Mesendoderm (in vitro differentiated cells): Measurements from ENCODE around the gene PYGM. TPM values are rescaled to one million over a fixed set of nuclear protein-coding genes. Genes with fewer than 3 reads are reported as not detected.
A peak's percentile ranks its signal among the peaks of the same experiment; 100 is the strongest.

Experiments used
- DNase-seq: peaks from one replicate; pipeline ENCODE4 v3.0.0; 2013
- H2AK5ac ChIP-seq: 2 replicates; pipeline ENCODE4 v1.6.1; 2013; ENCODE audit warnings: low read length, inconsistent platforms
- H2BK120ac ChIP-seq: 2 replicates; pipeline ENCODE4 v1.6.1; 2013; ENCODE audit warnings: low read depth, mild to moderate bottlenecking, low read length, moderate library complexity, mixed read lengths
- H2BK15ac ChIP-seq: replicated peaks from 2 replicates; pipeline ENCODE4 v1.6.1; 2013; ENCODE audit warnings: low read depth, mild to moderate bottlenecking, moderate library complexity
- H2BK5ac ChIP-seq: 2 replicates; pipeline ENCODE4 v1.6.1; 2013; ENCODE audit warnings: low read length, inconsistent platforms
- H3K18ac ChIP-seq: 2 replicates; pipeline ENCODE4 v1.6.1; 2013; ENCODE audit warnings: mild to moderate bottlenecking, low read length, mixed read lengths
- H3K23ac ChIP-seq: one replicate; pipeline ENCODE4 v1.6.1; 2013; ENCODE audit warnings: low read length
- H3K27ac ChIP-seq: 2 replicates; pipeline ENCODE4 v1.5.1; 2013; ENCODE audit warnings: low read depth, mild to moderate bottlenecking, inconsistent platforms, low read length, moderate library complexity
- H3K27me3 ChIP-seq: 2 replicates; pipeline ENCODE4 v1.6.1; 2013; ENCODE audit warnings: low read length, control low read depth, mild to moderate bottlenecking, inconsistent platforms; ENCODE audit not compliant: insufficient read depth, poor library complexity
- H3K36me3 ChIP-seq: 2 replicates; pipeline ENCODE4 v1.6.1; 2013; ENCODE audit warnings: low read length, inconsistent platforms; ENCODE audit not compliant: control insufficient read depth, insufficient read depth
- H3K4ac ChIP-seq: one replicate; pipeline ENCODE4 v1.6.1; 2013; ENCODE audit warnings: low read depth, mild to moderate bottlenecking, low read length, moderate library complexity
- H3K4me1 ChIP-seq: 2 replicates; pipeline ENCODE4 v1.6.1; 2013; ENCODE audit warnings: low read depth, low read length, inconsistent platforms; ENCODE audit not compliant: control insufficient read depth
- H3K4me2 ChIP-seq: 2 replicates; pipeline ENCODE4 v1.6.1; 2013; ENCODE audit warnings: low read length
- H3K4me3 ChIP-seq: 2 replicates; pipeline ENCODE4 v1.5.1; 2013; ENCODE audit warnings: mild to moderate bottlenecking, low read length
- H3K56ac ChIP-seq: one replicate; pipeline ENCODE4 v1.6.1; 2013; ENCODE audit warnings: low read length
- H3K79me1 ChIP-seq: 2 replicates; pipeline ENCODE4 v1.6.1; 2013; ENCODE audit warnings: low read length, inconsistent platforms
- H3K79me2 ChIP-seq: 2 replicates; pipeline ENCODE4 v1.6.1; 2013; ENCODE audit warnings: mild to moderate bottlenecking, low read length; ENCODE audit not compliant: control insufficient read depth, insufficient read depth
- H3K9ac ChIP-seq: 2 replicates; pipeline ENCODE4 v1.6.1; 2013; ENCODE audit warnings: low read length, inconsistent platforms
- H4K5ac ChIP-seq: one replicate; pipeline ENCODE4 v1.6.1; 2013; ENCODE audit warnings: low read length
- H4K8ac ChIP-seq: one replicate; pipeline ENCODE4 v1.6.1; 2013; ENCODE audit warnings: low read depth, mild to moderate bottlenecking, control low read depth, low read length, moderate library complexity
- WGBS: extraction: QIAGEN DNeasy Blood & Tissue Kit; methylation state at CpG from one replicate; pipeline ENCODE4 v1.1.7; 2013; ENCODE audit warnings: low lambda C conversion rate, missing lambda C conversion rate; ENCODE audit not compliant: insufficient coverage; ENCODE audit errors: extremely low coverage; 5-methylcytosine and 5-hydroxymethylcytosine counted together
- polyA plus RNA-seq, 2 experiments: library from polyadenylated mRNA; stranded (reverse); fragments of 200-250 nt; gene quantifications; one replicate each; pipeline ENCODE4 v1.2.3, GENCODE V29; 2013

The PYGM gene
- 0.62 TPM for polyA plus RNA-seq (2013, experiment 1 of 2)
- polyA plus RNA-seq (2013, experiment 2 of 2), result 0.69 TPM

- Histone ChIP-seq H2AK5ac (no peak within 1 kb of the TSS), H2BK120ac (no peak within 1 kb of the TSS), H3K9ac (peak within 1 kb of the TSS; percentile 29), H4K5ac (no peak within 1 kb of the TSS), H3K23ac (no peak within 1 kb of the TSS), H4K8ac (no peak within 1 kb of the TSS), H3K79me2 (no peaks in the 10 kb centered on the region), H2BK15ac (no peak within 1 kb of the TSS), H3K4me3 (no peak within 1 kb of the TSS), H3K4ac (no peak within 1 kb of the TSS), H2BK5ac (no peak within 1 kb of the TSS), H3K4me1 (peaks cover 4% of the 10 kb centered on the region), H3K36me3 (peaks cover 14% of the 10 kb centered on the region), H3K18ac (no peak within 1 kb of the TSS), H3K56ac (peak within 1 kb of the TSS; percentile 49), H3K79me1 (no peaks in the 10 kb centered on the region), H3K27ac (no peak within 1 kb of the TSS), H3K27me3 (no peaks in the 10 kb centered on the region), H3K4me2 (no peak within 1 kb of the TSS)
- peak; percentile 90 for DNase-seq
- WGBS, result no CpG with 5 or more reads among the region's 24 CpGs
These were observed at the start of gene PYGM for GRCh38 chr11:64759722-64760719. TSS of gene PYGM (minus strand) at chr11:64759974. CDS start at chr11:64759898, 76 bp downstream.

GRCh38 chr11:64805481-64805880 lies 45.7 kb upstream of the PYGM start:
- Histone ChIP-seq H3K27ac (no peak overlapping the region), H4K8ac (no peak overlapping the region), H3K79me1 (peaks cover 5% of the 10 kb centered on the region), H2AK5ac (no peak overlapping the region), H3K9ac (no peak overlapping the region), H3K18ac (no peak overlapping the region), H3K4me1 (peaks cover 3% of the 10 kb centered on the region), H3K23ac (no peak overlapping the region), H4K5ac (no peak overlapping the region), H2BK15ac (no peak overlapping the region), H2BK120ac (no peak overlapping the region), H3K4me3 (no peak overlapping the region), H3K4me2 (no peak overlapping the region), H3K79me2 (peaks cover 3% of the 10 kb centered on the region), H3K56ac (no peak overlapping the region), H3K36me3 (peaks cover 4% of the 10 kb centered on the region), H3K27me3 (no peaks in the 10 kb centered on the region), H3K4ac (no peak overlapping the region), H2BK5ac (no peak overlapping the region)
- no peak for DNase-seq
- WGBS, result no CpG with 5 or more reads among the region's 9 CpGs

- Histone ChIP-seq H4K5ac (no peak overlapping the region), H3K79me1 (peaks cover 5% of the 10 kb centered on the region), H2AK5ac (no peak overlapping the region), H3K56ac (peak overlapping the region; percentile 22), H3K4me3 (no peak overlapping the region), H3K27me3 (no peaks in the 10 kb centered on the region), H3K4ac (no peak overlapping the region), H2BK5ac (no peak overlapping the region), H3K9ac (peak overlapping the region; percentile 46), H4K8ac (no peak overlapping the region), H2BK15ac (no peak overlapping the region), H3K4me2 (no peak overlapping the region), H3K23ac (no peak overlapping the region), H3K4me1 (peaks cover 3% of the 10 kb centered on the region), H3K27ac (no peak overlapping the region), H3K18ac (no peak overlapping the region), H3K79me2 (peaks cover 3% of the 10 kb centered on the region), H2BK120ac (no peak overlapping the region), H3K36me3 (peaks cover 4% of the 10 kb centered on the region)
- peak; percentile 44 for DNase-seq
- WGBS, result no CpG with 5 or more reads among the region's 41 CpGs
These were observed 44.8 kb upstream of the PYGM start for GRCh38 chr11:64804346-64805210.

- Histone ChIP-seq H3K4ac (no peak overlapping the region), H3K79me1 (peaks cover 2% of the 10 kb centered on the region), H3K36me3 (peaks cover 4% of the 10 kb centered on the region), H4K8ac (no peak overlapping the region), H3K27ac (peak overlapping the region; percentile 18), H3K18ac (no peak overlapping the region), H4K5ac (no peak overlapping the region), H2BK15ac (no peak overlapping the region), H2BK5ac (no peak overlapping the region), H3K4me3 (no peak overlapping the region), H3K4me2 (peak overlapping the region; percentile 34), H2AK5ac (no peak overlapping the region), H3K56ac (peak overlapping the region; percentile 59), H3K27me3 (no peaks in the 10 kb centered on the region), H3K9ac (peak overlapping the region; percentile 46), H3K23ac (no peak overlapping the region), H2BK120ac (no peak overlapping the region), H3K79me2 (no peaks in the 10 kb centered on the region), H3K4me1 (no peaks in the 10 kb centered on the region)
- WGBS, result no CpG with 5 or more reads among the region's 15 CpGs
- DNase-seq, result peak; percentile 82
These were observed 44.1 kb upstream of the PYGM start for GRCh38 chr11:64803846-64804345.

- H3K9ac ChIP-seq, result peak within 1 kb of the TSS; percentile 71
- no peaks in the 10 kb centered on the region for H3K79me2 ChIP-seq
- no peak within 1 kb of the TSS for H2AK5ac ChIP-seq
- peaks cover 4% of the 10 kb centered on the region for H3K36me3 ChIP-seq
- no peak within 1 kb of the TSS for H4K8ac ChIP-seq
- peak; percentile 95 for DNase-seq
- H3K4me2 ChIP-seq, result peak within 1 kb of the TSS; percentile 67
- H3K18ac ChIP-seq, result no peak within 1 kb of the TSS
- H3K56ac ChIP-seq, result peak within 1 kb of the TSS; percentile 94
- no peak within 1 kb of the TSS for H3K23ac ChIP-seq
- H2BK15ac ChIP-seq, result no peak within 1 kb of the TSS
- H2BK120ac ChIP-seq, result no peak within 1 kb of the TSS
- H3K79me1 ChIP-seq, result peaks cover 2% of the 10 kb centered on the region
- no peak within 1 kb of the TSS for H2BK5ac ChIP-seq
- no peaks in the 10 kb centered on the region for H3K27me3 ChIP-seq
- no peak within 1 kb of the TSS for H4K5ac ChIP-seq
- no peaks in the 10 kb centered on the region for H3K4me1 ChIP-seq
- H3K27ac ChIP-seq, result peak within 1 kb of the TSS; percentile 18
- peak within 1 kb of the TSS; percentile 50 for H3K4me3 ChIP-seq
- no peak within 1 kb of the TSS for H3K4ac ChIP-seq
- WGBS, result no CpG with 5 or more reads among the region's 58 CpGs
These were observed 43.5 kb upstream of the PYGM start, which contains the start of gene MAP4K2 for GRCh38 chr11:64803158-64803845. TSS of gene MAP4K2 (minus strand) at chr11:64803214. CDS start at chr11:64803149, 65 bp downstream.
